Putamen (tissue), 1 donor: ENCODE measurements around the gene LAMA3.

ENCODE experiments used
- DNase-seq: peaks from one replicate; pipeline ENCODE4 v3.0.0-alpha.2; 2016; ENCODE audit warnings: low spot score

The LAMA3 gene

GRCh38 chr18:23876921-23877320, 187.7 kb downstream of the LAMA3 start:
- DNase-seq = no peak

GRCh38 chr18:23877371-23877770, 188.1 kb downstream of the LAMA3 start:
- DNase-seq = no peak

- no peak for DNase-seq
These were observed 189.2 kb downstream of the LAMA3 start for GRCh38 chr18:23878336-23878900.

GRCh38 chr18:23879126-23879525, 189.9 kb downstream of the LAMA3 start:
- DNase-seq = no peak

GRCh38 chr18:23879544-23879943, 190.3 kb downstream of the LAMA3 start:
- DNase-seq = no peak

GRCh38 chr18:23879966-23880565, 190.8 kb downstream of the LAMA3 start:
- DNase-seq = no peak

- no peak for DNase-seq
These were observed 191.8 kb downstream of the LAMA3 start for GRCh38 chr18:23880931-23881617.

- no peak for DNase-seq
These were observed 192.5 kb downstream of the LAMA3 start for GRCh38 chr18:23881778-23882177.

- no peak for DNase-seq
These were observed 193.5 kb downstream of the LAMA3 start for GRCh38 chr18:23882616-23883276.

- no peak for DNase-seq
These were observed 194.1 kb downstream of the LAMA3 start for GRCh38 chr18:23883277-23883790.

- DNase-seq = no peak
These were observed 195.6 kb downstream of the LAMA3 start for GRCh38 chr18:23884681-23885375.

GRCh38 chr18:23885750-23886149, 196.5 kb downstream of the LAMA3 start:
- DNase-seq = no peak

GRCh38 chr18:23887035-23887434, 197.8 kb downstream of the LAMA3 start:
- DNase-seq = no peak

GRCh38 chr18:23887493-23887892, 198.2 kb downstream of the LAMA3 start:
- no peak for DNase-seq

GRCh38 chr18:23888881-23889280, 199.6 kb downstream of the LAMA3 start:
- no peak for DNase-seq

GRCh38 chr18:23889907-23890306, 200.7 kb downstream of the LAMA3 start:
- DNase-seq = no peak

- DNase-seq = no peak
These were observed 201.3 kb downstream of the LAMA3 start for GRCh38 chr18:23890589-23890988.

- DNase-seq = no peak
These were observed 204.4 kb downstream of the LAMA3 start for GRCh38 chr18:23893653-23894052.

- DNase-seq = no peak
These were observed 205.5 kb downstream of the LAMA3 start for GRCh38 chr18:23894661-23895175.

GRCh38 chr18:23897291-23897690, 208.0 kb downstream of the LAMA3 start:
- DNase-seq = no peak

- no peak for DNase-seq
These were observed 208.5 kb downstream of the LAMA3 start for GRCh38 chr18:23897733-23898132.

GRCh38 chr18:23900994-23901393, 211.7 kb downstream of the LAMA3 start:
- no peak for DNase-seq
